GM10248 (cell line): ENCODE data around the gene CFTR.

Experiments used
- CTCF ChIA-PET: fragments of 300-600 bp; sonication (Branson Sonifier 250); formaldehyde crosslinking; extraction: SDS; loops from one replicate; lab custom pipeline; 2021; ENCODE audit warnings: antibody characterized with exemption; lab: Yijun Ruan, JAX
- POLR2A ChIA-PET: fragments of 350-650 bp; sonication (Branson Sonifier 250); formaldehyde crosslinking; extraction: SDS; loops from one replicate; lab custom pipeline; 2020; ENCODE audit warnings: antibody characterized with exemption; lab: Yijun Ruan, JAX
- DNase-seq: peaks from one replicate; pipeline ENCODE4 v3.0.0; 2012; ENCODE audit errors: extremely low spot score
- TF ChIP-seq, protein P1 (sequence below): IDR thresholded peaks from 2 replicates; pipeline ENCODE4 v1.5.1; 2012; ENCODE audit warnings: mild to moderate bottlenecking, low read depth; ENCODE audit errors: extremely low read depth, missing control alignments, control extremely low read depth

Gene CFTR

GRCh38 chr7:117479225-117480054 is at the start of gene CFTR:
Gene CFTR, plus strand, starts transcription at chr7:117480025. Its CDS starts 70 bp downstream, at chr7:117480095.
- ChIA-PET POLR2A (no interaction called here), CTCF (interaction anchor here (1.3 to 2.0 kb wide), 2 partner anchors 18 to 20 kb away, joined by 3 to 6 read pairs; no protein-coding TSS in a partner anchor)
- DNase-seq = peak; percentile 20
- TF ChIP-seq, protein P1, sequence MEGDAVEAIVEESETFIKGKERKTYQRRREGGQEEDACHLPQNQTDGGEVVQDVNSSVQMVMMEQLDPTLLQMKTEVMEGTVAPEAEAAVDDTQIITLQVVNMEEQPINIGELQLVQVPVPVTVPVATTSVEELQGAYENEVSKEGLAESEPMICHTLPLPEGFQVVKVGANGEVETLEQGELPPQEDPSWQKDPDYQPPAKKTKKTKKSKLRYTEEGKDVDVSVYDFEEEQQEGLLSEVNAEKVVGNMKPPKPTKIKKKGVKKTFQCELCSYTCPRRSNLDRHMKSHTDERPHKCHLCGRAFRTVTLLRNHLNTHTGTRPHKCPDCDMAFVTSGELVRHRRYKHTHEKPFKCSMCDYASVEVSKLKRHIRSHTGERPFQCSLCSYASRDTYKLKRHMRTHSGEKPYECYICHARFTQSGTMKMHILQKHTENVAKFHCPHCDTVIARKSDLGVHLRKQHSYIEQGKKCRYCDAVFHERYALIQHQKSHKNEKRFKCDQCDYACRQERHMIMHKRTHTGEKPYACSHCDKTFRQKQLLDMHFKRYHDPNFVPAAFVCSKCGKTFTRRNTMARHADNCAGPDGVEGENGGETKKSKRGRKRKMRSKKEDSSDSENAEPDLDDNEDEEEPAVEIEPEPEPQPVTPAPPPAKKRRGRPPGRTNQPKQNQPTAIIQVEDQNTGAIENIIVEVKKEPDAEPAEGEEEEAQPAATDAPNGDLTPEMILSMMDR = no peak

DNA sequence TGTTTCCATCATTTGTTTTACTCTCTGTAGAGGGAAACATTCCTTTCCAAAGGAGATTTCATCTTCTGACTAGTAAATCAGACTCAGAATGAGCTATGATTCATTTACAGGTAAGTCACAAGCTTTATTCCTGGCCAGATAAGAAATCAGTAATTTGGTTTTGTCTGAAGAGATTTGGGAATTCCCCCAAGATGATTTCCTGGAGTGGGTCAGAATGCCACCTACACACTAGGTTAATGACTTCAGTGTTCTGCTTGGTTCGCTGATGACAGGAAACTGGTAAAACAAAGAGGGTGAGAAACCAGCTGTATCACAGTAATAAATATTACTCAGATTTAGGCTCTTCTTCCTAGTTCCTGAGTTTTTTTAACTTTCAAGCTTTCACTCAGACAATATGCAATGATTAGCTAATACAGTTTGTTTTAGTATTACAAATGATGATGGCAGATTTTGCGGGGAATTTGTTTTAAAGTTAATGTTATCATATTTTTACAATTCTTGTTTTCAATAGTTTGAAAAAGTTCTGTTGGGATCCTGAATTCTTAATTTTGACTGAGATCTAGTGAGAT is 44.3 kb upstream of the CFTR start:
- ChIA-PET CTCF (no interaction called here), POLR2A (interaction anchor here (0.6 kb wide), 1 partner anchor 57 kb away, joined by 3 read pairs; no protein-coding TSS in a partner anchor)
- TF ChIP-seq, protein P1 = no peak
- DNase-seq = peak; percentile 34

- TF ChIP-seq, protein P1 = no peak
- ChIA-PET CTCF (interaction anchor here (1.1 kb wide), 1 partner anchor 14 kb away, joined by 3 read pairs; no protein-coding TSS in a partner anchor), POLR2A (no interaction called here)
- no peak for DNase-seq
These were observed 35.2 kb upstream of the CFTR start for GRCh38 chr7:117444646-117445045.

DNA sequence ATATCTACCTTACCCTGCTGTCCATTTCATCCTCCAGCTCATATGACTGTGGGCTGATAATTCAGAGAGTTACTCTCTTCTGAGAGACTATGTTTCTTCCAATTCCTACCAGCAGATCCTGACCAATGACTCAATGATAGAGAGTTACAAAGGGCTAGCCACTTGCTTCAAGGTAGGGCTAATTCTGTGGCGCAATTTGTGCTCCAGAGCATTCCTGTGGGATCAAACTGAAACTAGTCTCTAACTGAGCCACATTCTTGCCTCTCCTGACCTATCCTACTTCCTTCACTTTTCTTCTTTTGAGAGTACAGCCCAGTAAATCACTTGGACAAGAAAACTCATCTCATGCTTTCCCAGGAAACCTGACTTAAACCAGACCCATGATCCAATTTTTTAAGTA is 34.6 kb upstream of the CFTR start:
- no peak for DNase-seq
- ChIA-PET POLR2A (no interaction called here), CTCF (interaction anchor here (1.1 kb wide), 1 partner anchor 14 kb away, joined by 3 read pairs; no protein-coding TSS in a partner anchor)
- TF ChIP-seq, protein P1 = no peak

DNA sequence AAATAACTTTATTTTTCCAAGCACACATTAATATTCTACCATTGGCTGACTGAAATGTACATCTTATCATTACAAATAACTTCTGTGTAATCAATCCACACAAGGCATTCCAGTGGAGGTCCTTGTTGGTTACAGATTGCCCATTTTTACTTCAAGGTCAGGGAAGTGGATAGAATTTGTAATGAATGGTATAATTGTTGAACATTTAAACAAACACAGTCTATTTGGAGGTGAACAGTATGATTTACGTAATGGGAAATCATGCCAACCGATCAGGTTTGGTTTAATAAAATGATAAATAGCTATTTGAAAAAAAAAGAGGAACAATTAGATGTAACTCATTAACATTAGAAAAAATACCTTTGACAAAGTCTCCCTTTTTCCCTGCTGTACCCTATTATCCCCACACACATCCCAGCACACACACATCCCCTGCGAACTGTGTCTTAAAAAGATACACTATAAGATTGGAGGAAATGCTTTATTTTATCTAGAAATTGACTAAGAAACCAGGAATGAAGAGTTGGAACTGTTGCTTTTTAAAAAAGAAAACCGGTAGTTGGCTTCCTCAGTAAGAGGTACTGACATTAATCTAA is 33.5 kb upstream of the CFTR start:
- TF ChIP-seq, protein P1 = no peak
- ChIA-PET POLR2A (no interaction called here), CTCF (no interaction called here)
- DNase-seq = no peak

DNA sequence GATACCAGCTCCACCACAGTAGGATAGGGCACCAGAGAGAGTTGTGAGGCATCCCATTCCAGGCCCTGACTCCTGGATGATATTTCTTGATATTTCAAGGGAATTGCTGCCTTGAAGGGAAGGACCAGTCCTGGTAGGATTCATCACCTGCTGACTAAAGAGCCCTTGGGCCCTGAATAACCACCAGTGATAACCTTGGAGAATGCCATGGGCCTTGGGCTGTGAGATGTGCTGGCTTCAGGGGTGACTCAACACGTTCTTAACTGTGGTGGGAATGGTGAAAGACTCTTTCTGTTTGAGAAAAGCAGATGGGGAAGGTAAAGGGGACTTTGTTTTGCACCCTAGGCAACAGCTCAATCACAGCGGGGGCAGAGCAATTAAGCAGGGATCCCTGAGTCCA is 31.2 kb upstream of the CFTR start:
- CTCF ChIA-PET = interaction anchor here (1.0 kb wide), 1 partner anchor 11 kb away, joined by 3 read pairs; no protein-coding TSS in a partner anchor
- no peak for DNase-seq
- TF ChIP-seq, protein P1 = no peak
- POLR2A ChIA-PET = no interaction called here
